ENCODE measurements around the gene CAPNS1. TPM values are rescaled to one million over a fixed set of nuclear protein-coding genes. Genes with fewer than 3 reads are reported as not detected.

Gene CAPNS1
- total RNA-seq, 4 donors from 2014 or later: 153 to 179 (median 166) TPM

DNA sequence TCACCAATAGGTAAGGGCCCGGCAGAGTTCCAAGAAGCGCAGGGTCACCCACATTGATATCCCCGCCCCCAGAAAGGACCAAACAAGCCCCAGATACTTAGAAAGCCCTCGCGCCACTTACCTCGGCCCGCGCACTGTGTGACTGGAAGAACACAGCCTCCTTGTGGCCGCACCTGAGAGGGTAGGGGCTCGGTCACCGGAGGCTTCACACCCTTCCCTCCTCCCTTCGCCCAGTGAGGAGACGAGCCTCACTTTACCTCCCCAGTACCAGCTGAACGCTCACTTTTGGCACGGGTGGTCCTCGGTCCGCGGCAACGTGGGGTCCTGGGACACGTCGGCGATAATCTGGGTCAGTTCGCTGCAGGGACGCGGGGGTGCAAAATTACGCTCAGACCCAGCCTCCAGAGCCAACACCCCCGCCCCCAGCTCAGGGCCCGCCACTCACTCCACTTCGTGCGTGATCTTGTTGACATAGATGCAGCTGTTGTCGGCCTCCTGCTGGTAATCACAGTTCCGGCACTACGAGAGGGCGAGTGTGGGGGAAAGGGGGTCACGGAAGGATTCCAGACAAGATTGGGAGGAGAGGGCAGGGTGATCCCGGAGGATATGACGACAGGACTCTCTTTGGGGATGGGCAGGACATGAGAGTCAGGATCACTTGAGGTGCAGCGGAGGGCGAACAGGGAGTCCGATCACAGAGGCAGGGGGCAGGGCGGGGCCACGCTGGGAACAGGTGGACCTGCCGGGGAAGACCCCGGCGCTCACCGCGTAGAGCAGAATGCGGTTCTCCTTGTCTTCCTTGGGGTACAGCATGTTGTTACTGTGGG is 25.8 kb upstream of the CAPNS1 start:
- Histone ChIP-seq H3K9me3 (no peaks in the 10 kb centered on the region), H3K27me3 (no peaks in the 10 kb centered on the region), H3K36me3 (peaks cover 12 to 23% of the 10 kb centered on the region in 2 donors), H3K4me3 (replicated peaks in 1 of 3) (peak overlapping the region; percentile 13 to 87 (median 60)), H3K4me1 (peaks cover 15 to 16% of the 10 kb centered on the region in 2 donors), H3K27ac (peak overlapping the region; percentile 24 to 84 (median 68))
- intact Hi-C loops (cut with DNase I): loop anchor here (5.0 kb wide), 1 partner anchor 57 kb away; no protein-coding TSS in a partner anchor
- peak; percentile 34 to 49 for DNase-seq
- WGBS, 2 donors: 4 to 9% methylated on average over 24 to 47 of the region's 48 CpGs
- TF ChIP-seq POLR2A (IDR thresholded peaks at IDR 0.05): no peak
- TF ChIP-seq, protein P1, sequence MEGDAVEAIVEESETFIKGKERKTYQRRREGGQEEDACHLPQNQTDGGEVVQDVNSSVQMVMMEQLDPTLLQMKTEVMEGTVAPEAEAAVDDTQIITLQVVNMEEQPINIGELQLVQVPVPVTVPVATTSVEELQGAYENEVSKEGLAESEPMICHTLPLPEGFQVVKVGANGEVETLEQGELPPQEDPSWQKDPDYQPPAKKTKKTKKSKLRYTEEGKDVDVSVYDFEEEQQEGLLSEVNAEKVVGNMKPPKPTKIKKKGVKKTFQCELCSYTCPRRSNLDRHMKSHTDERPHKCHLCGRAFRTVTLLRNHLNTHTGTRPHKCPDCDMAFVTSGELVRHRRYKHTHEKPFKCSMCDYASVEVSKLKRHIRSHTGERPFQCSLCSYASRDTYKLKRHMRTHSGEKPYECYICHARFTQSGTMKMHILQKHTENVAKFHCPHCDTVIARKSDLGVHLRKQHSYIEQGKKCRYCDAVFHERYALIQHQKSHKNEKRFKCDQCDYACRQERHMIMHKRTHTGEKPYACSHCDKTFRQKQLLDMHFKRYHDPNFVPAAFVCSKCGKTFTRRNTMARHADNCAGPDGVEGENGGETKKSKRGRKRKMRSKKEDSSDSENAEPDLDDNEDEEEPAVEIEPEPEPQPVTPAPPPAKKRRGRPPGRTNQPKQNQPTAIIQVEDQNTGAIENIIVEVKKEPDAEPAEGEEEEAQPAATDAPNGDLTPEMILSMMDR (IDR thresholded peaks at IDR 0.05): no peak

DNA sequence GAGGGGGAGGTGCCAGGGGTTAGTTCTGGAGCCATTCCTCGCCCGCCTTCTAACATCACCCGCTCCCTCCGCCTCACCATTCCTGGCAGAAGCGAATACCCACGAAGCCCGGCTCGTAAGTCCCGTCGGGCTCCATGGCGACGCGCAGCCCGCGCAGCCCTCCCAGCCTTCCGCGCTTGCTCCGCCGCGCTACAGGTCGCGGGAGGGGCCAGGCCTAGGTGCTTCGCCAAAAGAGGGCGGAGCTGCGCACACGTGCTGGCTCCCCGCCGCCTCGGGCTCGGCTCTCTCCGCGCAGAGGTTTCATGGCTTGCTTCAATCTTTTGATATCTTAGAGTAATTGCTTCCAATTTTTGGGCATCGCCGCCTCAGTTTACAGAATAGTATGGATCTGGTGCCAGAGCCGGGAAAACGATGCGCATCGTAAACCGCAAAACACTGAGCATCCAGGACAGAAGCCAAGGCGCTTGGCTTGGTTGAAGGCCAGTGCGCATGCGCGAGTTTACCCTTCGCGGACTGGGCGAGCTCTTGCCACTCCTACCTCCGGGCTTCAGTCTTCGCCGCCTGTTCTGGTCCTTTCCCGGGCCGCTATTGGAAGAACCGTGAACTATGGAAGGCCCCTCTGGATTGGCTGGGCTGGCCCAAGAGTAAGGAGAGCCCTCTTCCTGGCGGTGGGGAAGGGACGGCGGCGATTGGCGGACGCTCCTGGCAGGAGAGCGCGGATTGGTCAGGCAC is 25.0 kb upstream of the CAPNS1 start, which contains the start of gene POLR2I:
TSS of gene POLR2I (minus strand) at position 155 of the 732 bp plus-strand sequence. CDS start at position 136, 19 bp downstream.
- peak in 1 of 2 donors; percentile 71 for TF ChIP-seq POLR2A (IDR thresholded peaks at IDR 0.05)
- TF ChIP-seq, protein P1 (IDR thresholded peaks at IDR 0.05): no peak
- intact Hi-C loops (cut with DNase I): loop anchor here (5.0 kb wide), 1 partner anchor 58 kb away; no protein-coding TSS in a partner anchor
- peak within 1 kb of the TSS; percentile 13 to 87 (median 60) for H3K4me3 ChIP-seq (replicated peaks in 1 of 3)
- H3K27ac ChIP-seq: peak within 1 kb of the TSS; percentile 24 to 84 (median 68)
- peak; percentile 99 for DNase-seq
- 0 to 1% methylated on average over 32 to 34 of the region's 60 CpGs for WGBS, 2 donors
- peaks cover 12 to 23% of the 10 kb centered on the region in 2 donors for H3K36me3 ChIP-seq
- H3K27me3 ChIP-seq: no peaks in the 10 kb centered on the region
- H3K9me3 ChIP-seq: no peaks in the 10 kb centered on the region
- H3K4me1 ChIP-seq: peaks cover 15 to 16% of the 10 kb centered on the region in 2 donors

DNA sequence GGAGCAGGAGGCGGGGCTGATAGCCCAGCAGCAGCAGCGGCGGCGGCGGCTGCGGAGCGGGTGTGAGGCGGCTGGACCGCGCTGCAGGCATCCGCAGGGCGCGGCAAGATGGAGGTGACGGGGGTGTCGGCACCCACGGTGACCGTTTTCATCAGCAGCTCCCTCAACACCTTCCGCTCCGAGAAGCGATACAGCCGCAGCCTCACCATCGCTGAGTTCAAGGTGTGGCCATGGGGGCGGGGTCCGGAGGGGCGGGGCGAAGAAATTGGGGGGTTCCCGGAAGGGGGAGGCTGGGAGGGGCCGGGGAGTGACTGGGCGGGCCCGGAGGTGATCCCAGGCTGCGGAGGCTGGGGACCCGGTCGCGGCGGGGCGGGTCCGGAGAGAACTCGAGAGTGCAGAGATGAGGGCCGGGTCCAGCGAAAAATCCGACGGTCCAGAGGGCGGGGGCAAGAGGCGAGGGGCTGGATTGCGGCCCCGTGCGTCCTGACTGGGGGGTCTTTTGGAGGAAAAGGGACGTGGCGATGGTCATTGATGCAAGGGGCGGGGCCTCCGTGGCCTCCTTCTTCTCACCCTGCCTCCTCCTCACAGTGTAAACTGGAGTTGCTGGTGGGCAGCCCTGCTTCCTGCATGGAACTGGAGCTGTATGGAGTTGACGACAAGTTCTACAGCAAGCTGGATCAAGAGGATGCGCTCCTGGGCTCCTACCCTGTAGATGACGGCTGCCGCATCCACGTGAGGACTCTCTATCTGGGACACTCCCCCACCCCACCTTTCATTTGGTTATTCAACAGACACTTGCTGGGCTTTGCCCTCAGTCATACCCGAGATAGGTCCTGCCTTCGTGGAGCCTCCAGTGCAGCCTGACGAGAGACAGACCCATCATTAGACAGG is 24.2 kb upstream of the CAPNS1 start, which contains the start of gene TBCB:
TSS of gene TBCB (plus strand) at position 16 of the 891 bp plus-strand sequence. CDS start at position 109, 93 bp downstream.
- H3K4me1 ChIP-seq: peaks cover 15 to 16% of the 10 kb centered on the region in 2 donors
- H3K9me3 ChIP-seq: no peaks in the 10 kb centered on the region
- peak; percentile 78 to 80 for DNase-seq
- WGBS, 2 donors: 7 to 8% methylated on average over 34 to 44 of the region's 59 CpGs
- TF ChIP-seq POLR2A (IDR thresholded peaks at IDR 0.05): peak in 1 of 2 donors; percentile 56
- TF ChIP-seq, protein P1 (IDR thresholded peaks at IDR 0.05): no peak
- H3K36me3 ChIP-seq: peaks cover 12 to 19% of the 10 kb centered on the region in 2 donors
- H3K27ac ChIP-seq: peak within 1 kb of the TSS; percentile 24 to 84 (median 68)
- H3K27me3 ChIP-seq: no peaks in the 10 kb centered on the region
- intact Hi-C loops (cut with DNase I): no loop called here
- peak within 1 kb of the TSS; percentile 13 to 87 (median 60) for H3K4me3 ChIP-seq (replicated peaks in 1 of 3)

DNA sequence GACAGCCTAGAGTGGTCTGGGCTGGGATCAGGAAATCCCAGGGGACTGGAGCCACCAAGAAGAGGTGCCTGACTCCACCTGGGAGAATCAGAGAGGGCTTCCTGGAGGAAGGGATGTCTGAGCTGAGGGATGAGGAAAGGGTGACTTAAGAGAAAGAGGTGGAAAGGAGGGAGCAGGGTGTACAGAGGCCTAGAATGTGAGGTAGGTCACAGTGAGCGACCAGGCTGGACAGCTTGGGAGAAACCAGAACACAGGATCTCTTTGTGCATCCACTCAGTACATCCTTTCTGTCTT is 23.6 kb upstream of the CAPNS1 start:
- Histone ChIP-seq H3K4me3 (replicated peaks in 1 of 3) (peak overlapping the region in 1 of 3 donors; percentile 47), H3K36me3 (peaks cover 12 to 18% of the 10 kb centered on the region in 2 donors), H3K4me1 (peaks cover 15 to 16% of the 10 kb centered on the region in 2 donors), H3K9me3 (no peaks in the 10 kb centered on the region), H3K27ac (no peak overlapping the region), H3K27me3 (no peaks in the 10 kb centered on the region)
- 90 to 93% methylated on average over 1 of the region's 1 CpG for WGBS, 2 donors
- TF ChIP-seq POLR2A (IDR thresholded peaks at IDR 0.05): no peak
- TF ChIP-seq, protein P1 (IDR thresholded peaks at IDR 0.05): no peak
- intact Hi-C loops (cut with DNase I): no loop called here
- DNase-seq: no peak

Measured in thyroid gland (tissue), 4 donors.